DMS53 treated with DMSO at 0.1 percent for 48 hours (cell line): Measurements from ENCODE around the gene SNTB2.

ENCODE experiments used
- DNase-seq: peaks from one replicate; lab custom pipeline; 2025; ENCODE audit not compliant: unreplicated experiment; lab: John Stamatoyannopoulos, UW

The SNTB2 gene

GRCh38 chr16:69179328-69180010 is 7.5 kb upstream of the SNTB2 start:
- no peak for DNase-seq

GRCh38 chr16:69180011-69180338 is 7.0 kb upstream of the SNTB2 start:
- DNase-seq = no peak

- DNase-seq = no peak
These were observed 4.1 kb upstream of the SNTB2 start for GRCh38 chr16:69182730-69183416.

GRCh38 chr16:69187446-69188235 is 677 bp downstream of the SNTB2 start:
- no peak for DNase-seq

GRCh38 chr16:69188236-69188549 is 1.2 kb downstream of the SNTB2 start:
- DNase-seq = no peak

- DNase-seq = no peak
These were observed 1.8 kb downstream of the SNTB2 start for GRCh38 chr16:69188716-69189115.

- DNase-seq = no peak
These were observed 3.2 kb downstream of the SNTB2 start for GRCh38 chr16:69190046-69190588.

- DNase-seq = no peak
These were observed 3.6 kb downstream of the SNTB2 start for GRCh38 chr16:69190598-69190997.

- DNase-seq = no peak
These were observed 4.2 kb downstream of the SNTB2 start for GRCh38 chr16:69191136-69191535.

GRCh38 chr16:69193855-69194254 is 6.9 kb downstream of the SNTB2 start:
- no peak for DNase-seq

GRCh38 chr16:69194488-69194887 is 7.5 kb downstream of the SNTB2 start:
- no peak for DNase-seq

- no peak for DNase-seq
These were observed 8.5 kb downstream of the SNTB2 start for GRCh38 chr16:69195369-69196029.

GRCh38 chr16:69197573-69197972 is 10.6 kb downstream of the SNTB2 start:
- no peak for DNase-seq

- DNase-seq = no peak
These were observed 12.4 kb downstream of the SNTB2 start for GRCh38 chr16:69199382-69199781.

- DNase-seq = no peak
These were observed 14.3 kb downstream of the SNTB2 start for GRCh38 chr16:69201291-69201690.

GRCh38 chr16:69201787-69202186 is 14.8 kb downstream of the SNTB2 start:
- no peak for DNase-seq

GRCh38 chr16:69204172-69204571 is 17.2 kb downstream of the SNTB2 start:
- DNase-seq = no peak

- DNase-seq = no peak
These were observed 22.8 kb downstream of the SNTB2 start for GRCh38 chr16:69209735-69210134.

- no peak for DNase-seq
These were observed 30.5 kb downstream of the SNTB2 start for GRCh38 chr16:69217433-69217832.

GRCh38 chr16:69219279-69219678 is 32.3 kb downstream of the SNTB2 start:
- no peak for DNase-seq

GRCh38 chr16:69223882-69224281 is 36.9 kb downstream of the SNTB2 start:
- DNase-seq = no peak
